PFSK-1 (cell line): Measurements from ENCODE around the gene YDJC.

Source experiments
- FOXP2 ChIP-seq: optimal IDR thresholded peaks from 2 replicates; pipeline ENCODE3; 2011; ENCODE audit warnings: borderline replicate concordance, control low read depth, inconsistent platforms; ENCODE audit not compliant: insufficient read depth; ENCODE audit errors: extremely low read length, extremely low read depth
- POLR2AphosphoS5 ChIP-seq: IDR thresholded peaks from 2 replicates; pipeline ENCODE4 v1.6.1; 2012; ENCODE audit warnings: low read depth, mild to moderate bottlenecking, control low read depth, low read length, moderate library complexity
- REST ChIP-seq, 2 experiments: IDR thresholded peaks; 2 replicates each; pipeline versions ENCODE4 v1.6.1 to v1.8.0; 2011 to 2012; ENCODE audit warnings: low read depth in 2 of 2, low read length in 2 of 2, control low read depth in 1 of 2, inconsistent platforms in 1 of 2, mild to moderate bottlenecking in 1 of 2, moderate library complexity in 1 of 2; ENCODE audit not compliant: insufficient read depth in 1 of 2
- SIN3A ChIP-seq: IDR thresholded peaks from 2 replicates; pipeline ENCODE4 v1.6.1; 2012; ENCODE audit warnings: mild to moderate bottlenecking, low read length, moderate library complexity, borderline replicate concordance; ENCODE audit not compliant: insufficient read depth
- TAF1 ChIP-seq: IDR thresholded peaks from 2 replicates; pipeline ENCODE4 v1.6.1; 2012; ENCODE audit warnings: low read length, control low read depth, borderline replicate concordance; ENCODE audit not compliant: insufficient read depth

The YDJC gene

GRCh38 chr22:21640810-21641209, 11.0 kb upstream of the YDJC start:
- no peak for TF ChIP-seq SIN3A
- no peak for TF ChIP-seq POLR2AphosphoS5
- no peak for TF ChIP-seq FOXP2
- TF ChIP-seq TAF1 = no peak
- TF ChIP-seq REST (IDR thresholded peaks at IDR 0.05; ENCODE audit: insufficient read depth in 1 of 2, low read depth in 2 of 2, low read length in 2 of 2) = no peak

DNA sequence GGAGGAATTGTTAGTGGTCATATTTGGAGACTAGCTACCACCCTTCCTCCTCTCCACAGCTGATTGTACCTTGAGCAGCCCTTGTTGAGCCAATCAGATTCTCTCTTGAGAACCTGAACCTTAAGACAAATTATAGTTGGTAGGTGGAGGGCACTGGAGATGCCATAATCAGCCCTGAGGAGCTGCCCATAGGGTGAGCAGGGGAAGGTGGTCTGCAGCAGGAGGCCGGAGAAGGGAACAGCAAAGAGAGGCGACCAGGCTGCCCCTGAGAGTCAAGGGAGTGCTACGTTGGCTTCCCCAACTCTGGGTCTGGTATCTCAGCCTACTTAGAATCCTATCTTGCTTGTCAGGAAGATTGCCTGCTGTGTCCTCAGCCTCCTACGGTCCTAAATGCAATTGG, 9.5 kb upstream of the YDJC start:
- TF ChIP-seq REST (IDR thresholded peaks at IDR 0.05; ENCODE audit: insufficient read depth in 1 of 2, low read depth in 2 of 2, low read length in 2 of 2) (no peak), SIN3A (no peak), TAF1 (no peak), POLR2AphosphoS5 (no peak), FOXP2 (no peak)

GRCh38 chr22:21636629-21637218, 6.9 kb upstream of the YDJC start:
- no peak for TF ChIP-seq SIN3A
- TF ChIP-seq POLR2AphosphoS5 = no peak
- TF ChIP-seq TAF1 = no peak
- no peak for TF ChIP-seq REST (IDR thresholded peaks at IDR 0.05; ENCODE audit: insufficient read depth in 1 of 2, low read depth in 2 of 2, low read length in 2 of 2)
- no peak for TF ChIP-seq FOXP2

- TF ChIP-seq REST (IDR thresholded peaks at IDR 0.05; ENCODE audit: insufficient read depth in 1 of 2, low read depth in 2 of 2, low read length in 2 of 2) (no peak), TAF1 (no peak), FOXP2 (no peak), POLR2AphosphoS5 (no peak), SIN3A (no peak)
Measured at GRCh38 chr22:21635771-21636510, 6.1 kb upstream of the YDJC start.

DNA sequence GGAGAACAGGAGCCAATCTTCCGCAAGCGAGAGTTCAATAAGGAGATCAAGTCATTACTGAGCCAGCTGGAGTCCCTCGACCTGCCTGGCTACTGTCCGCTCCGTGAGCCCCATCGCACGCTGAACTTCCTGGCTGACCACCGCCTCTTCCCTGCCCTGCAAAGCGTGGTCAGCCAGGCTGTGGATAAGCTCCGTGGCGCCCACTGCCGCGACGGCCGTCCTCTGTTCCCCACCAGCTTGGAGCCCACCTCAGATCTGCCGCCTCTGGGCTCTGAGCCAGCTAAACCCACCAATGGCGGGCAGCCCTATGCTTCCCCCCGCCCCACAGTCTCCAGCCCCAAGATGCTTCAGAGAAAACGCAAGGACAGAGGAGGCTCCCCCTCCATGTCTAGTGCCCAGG, 5.0 kb upstream of the YDJC start:
- TF ChIP-seq SIN3A (no peak), TAF1 (no peak), POLR2AphosphoS5 (no peak), FOXP2 (no peak), REST (IDR thresholded peaks at IDR 0.05; ENCODE audit: insufficient read depth in 1 of 2, low read depth in 2 of 2, low read length in 2 of 2) (no peak)
